IMR-90 (cell line): ENCODE results near the gene ABR. TPM values are rescaled to one million over a fixed set of nuclear protein-coding genes. Genes with fewer than 3 reads are reported as not detected.

ENCODE experiments used
- ATAC-seq: fragments of 200-7000 bp; cut with Tn5 transposase; 2 replicates; pipeline ENCODE4 v1.9.1; 2020; ENCODE audit warnings: low read depth, mild to moderate bottlenecking, moderate library complexity
- BruUV-seq: library from RNA; stranded (reverse); fragments of 400-500 nt; replicated peaks from 2 replicates; lab custom pipeline; 2021; lab: Mats Ljungman, UMichigan
- CTCF ChIA-PET: fragments of 300-600 bp; formaldehyde crosslinking; extraction: SDS; loops from one replicate; lab custom pipeline; 2021; ENCODE audit warnings: antibody characterized with exemption; lab: Yijun Ruan, JAX
- POLR2A ChIA-PET: fragments of 300-600 bp; sonication (Branson Sonifier 250); formaldehyde crosslinking; loops from one replicate; lab custom pipeline; 2022; ENCODE audit warnings: antibody characterized with exemption; ENCODE audit not compliant: unreplicated experiment; lab: Charles Lee
- DNase-seq: peaks from one replicate; pipeline ENCODE4 v3.0.0; 2013
- H2AFZ ChIP-seq: replicated peaks from 2 replicates; pipeline ENCODE3; 2013; ENCODE audit warnings: low read length, mild to moderate bottlenecking; ENCODE audit not compliant: poor library complexity
- H2AK5ac ChIP-seq: 2 replicates; pipeline ENCODE4 v1.6.1; 2013; ENCODE audit warnings: low read depth, low read length, inconsistent platforms
- H2AK9ac ChIP-seq: replicated peaks from 2 replicates; pipeline ENCODE3; 2013; ENCODE audit warnings: mild to moderate bottlenecking, low read depth, low read length, moderate library complexity; ENCODE audit not compliant: poor library complexity
- H2BK120ac ChIP-seq: 2 replicates; pipeline ENCODE4 v1.6.1; 2013; ENCODE audit warnings: low read depth, low read length, inconsistent platforms
- H2BK15ac ChIP-seq: 3 replicates; pipeline ENCODE4 v1.6.1; 2013; ENCODE audit warnings: low read depth, low read length, inconsistent platforms
- H2BK20ac ChIP-seq: 2 replicates; pipeline ENCODE4 v1.6.1; 2013; ENCODE audit warnings: low read depth, mild to moderate bottlenecking, inconsistent platforms, low read length, moderate library complexity
- H2BK5ac ChIP-seq: 2 replicates; pipeline ENCODE4 v1.6.1; 2013; ENCODE audit warnings: mild to moderate bottlenecking, low read depth, low read length, inconsistent platforms; ENCODE audit not compliant: poor library complexity, severe bottlenecking
- H3K14ac ChIP-seq: replicated peaks from 2 replicates; pipeline ENCODE4 v1.6.1; 2013; ENCODE audit warnings: low read depth, low read length, inconsistent platforms
- H3K18ac ChIP-seq: 2 replicates; pipeline ENCODE4 v1.6.1; 2013; ENCODE audit warnings: low read depth, low read length, control low read depth
- H3K23ac ChIP-seq: 2 replicates; pipeline ENCODE4 v1.6.1; 2013; ENCODE audit warnings: low read depth, low read length, inconsistent platforms
- H3K27ac ChIP-seq: 2 replicates; pipeline ENCODE4 v1.5.1; 2013; ENCODE audit warnings: mild to moderate bottlenecking, control low read depth, low read length; ENCODE audit not compliant: insufficient read depth
- H3K27me3 ChIP-seq: 2 replicates; pipeline ENCODE4 v1.6.1; 2013; ENCODE audit warnings: low read length; ENCODE audit not compliant: control insufficient read depth, insufficient read depth
- H3K36me3 ChIP-seq: 2 replicates; pipeline ENCODE4 v1.6.1; 2013; ENCODE audit warnings: low read length, mixed read lengths; ENCODE audit not compliant: control insufficient read depth, insufficient read depth
- H3K4ac ChIP-seq: 2 replicates; pipeline ENCODE4 v1.6.1; 2013; ENCODE audit warnings: low read depth, low read length, inconsistent platforms
- H3K4me1 ChIP-seq: 2 replicates; pipeline ENCODE4 v1.6.1; 2013; ENCODE audit warnings: low read length, mixed read lengths; ENCODE audit not compliant: control insufficient read depth, insufficient read depth
- H3K4me2 ChIP-seq: 2 replicates; pipeline ENCODE4 v1.6.1; 2013; ENCODE audit warnings: low read depth, mild to moderate bottlenecking, control low read depth, low read length, moderate library complexity
- H3K4me3 ChIP-seq: 2 replicates; pipeline ENCODE4 v1.5.1; 2013; ENCODE audit warnings: low read depth, mild to moderate bottlenecking, control low read depth, low read length, moderate library complexity; ENCODE audit not compliant: insufficient read depth
- H3K56ac ChIP-seq: 2 replicates; pipeline ENCODE4 v1.6.1; 2013; ENCODE audit warnings: low read length, inconsistent platforms; ENCODE audit not compliant: insufficient read depth; ENCODE audit errors: extremely low read depth
- H3K79me1 ChIP-seq, 2 experiments: 2 replicates each; pipeline ENCODE4 v1.6.1; 2013; ENCODE audit warnings: low read length in 2 of 2, inconsistent platforms in 1 of 2, low read depth in 1 of 2
- H3K9ac ChIP-seq: 2 replicates; pipeline ENCODE4 v1.6.1; 2013; ENCODE audit warnings: low read depth, low read length, control low read depth
- H3K9me1 ChIP-seq: 2 replicates; pipeline ENCODE4 v1.6.1; 2013; ENCODE audit warnings: low read length, inconsistent platforms; ENCODE audit not compliant: insufficient read depth
- H3K9me3 ChIP-seq: 2 replicates; pipeline ENCODE4 v1.6.1; 2013; ENCODE audit warnings: low read length; ENCODE audit not compliant: control insufficient read depth, insufficient read depth
- H4K20me1 ChIP-seq: 2 replicates; pipeline ENCODE4 v1.6.1; 2013; ENCODE audit warnings: low read length, inconsistent platforms; ENCODE audit not compliant: insufficient read depth
- H4K5ac ChIP-seq: 2 replicates; pipeline ENCODE4 v1.6.1; 2013; ENCODE audit warnings: mild to moderate bottlenecking, low read depth, low read length, control low read depth
- H4K8ac ChIP-seq, 2 experiments: 2 replicates each; pipeline ENCODE4 v1.6.1; 2013; ENCODE audit warnings: low read depth in 2 of 2, low read length in 2 of 2, control low read depth in 1 of 2, inconsistent platforms in 1 of 2
- H4K91ac ChIP-seq: 2 replicates; pipeline ENCODE4 v1.6.1; 2013; ENCODE audit warnings: low read depth, low read length, inconsistent platforms; ENCODE audit not compliant: insufficient read depth
- BHLHE40 ChIP-seq: fragments of 150-350 bp; IDR thresholded peaks from 2 replicates; pipeline ENCODE4 v1.6.1; 2016; ENCODE audit warnings: mild to moderate bottlenecking, low read depth, low read length
- CEBPB ChIP-seq: IDR thresholded peaks from 2 replicates; pipeline ENCODE4 v1.6.1; 2012; ENCODE audit warnings: low read depth, low read length, improper control_type of control experiment
- FOS ChIP-seq: fragments of 150-350 bp; IDR thresholded peaks from 2 replicates; pipeline ENCODE4 v1.6.1; 2016; ENCODE audit warnings: low read depth, low read length
- MAFK ChIP-seq: IDR thresholded peaks from 2 replicates; pipeline ENCODE4 v1.6.1; 2012; ENCODE audit warnings: low read depth, low read length, improper control_type of control experiment
- MAZ ChIP-seq: IDR thresholded peaks from 2 replicates; pipeline ENCODE4 v1.6.1; 2012; ENCODE audit warnings: low read depth, mild to moderate bottlenecking, low read length, improper control_type of control experiment, moderate library complexity, borderline replicate concordance
- POLR2A ChIP-seq: IDR thresholded peaks from 2 replicates; pipeline ENCODE4 v1.6.1; 2012; ENCODE audit warnings: mild to moderate bottlenecking, low read depth, low read length
- SMC3 ChIP-seq: fragments of 150-350 bp; IDR thresholded peaks from 2 replicates; pipeline ENCODE4 v1.6.1; 2016; ENCODE audit warnings: low read depth, mild to moderate bottlenecking, antibody characterized with exemption, low read length, moderate library complexity
- WGBS, 2 experiments: methylation state at CpG; one replicate each; pipeline versions ENCODE4 v1.1.5 to v1.1.7; 2013; ENCODE audit warnings: missing lambda C conversion rate in 2 of 2; ENCODE audit not compliant: insufficient read length in 1 of 2; ENCODE audit errors: extremely low coverage in 2 of 2; 5-methylcytosine and 5-hydroxymethylcytosine counted together
- dilution Hi-C: fragments of 300-500 bp; cut with HindIII; formaldehyde crosslinking; loops from one replicate; pipeline ENCODE4 v1.14.3; 2018; ENCODE audit warnings: low sequenced_read_pairs; ENCODE audit not compliant: unreplicated experiment
- in situ Hi-C: fragments of 300-500 bp; cut with MboI; formaldehyde crosslinking; loops from 3 replicates; pipeline ENCODE4 v1.14.3; 2019; ENCODE audit warnings: low sequenced_read_pairs, inconsistent platforms, mixed read lengths
- intact Hi-C: fragments of 100-400 bp; cut with micrococcal nuclease; formaldehyde crosslinking; loops from 2 replicates; pipeline ENCODE4 v1.10.0; 2022
- polyA plus RNA-seq, 3 experiments: library from polyadenylated mRNA; depleted of rRNA; stranded (reverse); fragments of >200 nt; gene quantifications; 2 replicates each; pipeline ENCODE4 v1.2.3, GENCODE V29; 2012; ENCODE audit warnings: low replicate concordance in 1 of 3
- total RNA-seq: library from RNA; depleted of rRNA; stranded (reverse); fragments of >200 nt; gene quantifications from 2 replicates; pipeline ENCODE4 v1.2.3, GENCODE V29; 2012
- TF ChIP-seq, protein P1 (sequence below): fragments of 150-350 bp; IDR thresholded peaks from 2 replicates; pipeline ENCODE4 v1.6.1; 2016; ENCODE audit warnings: low read depth, mild to moderate bottlenecking, low read length, moderate library complexity, borderline replicate concordance

Gene ABR
- total and polyA plus RNA-seq, 2 of the 4 experiments (the other 2 are of a cell fraction) = 28.3 to 79.7 TPM

DNA sequence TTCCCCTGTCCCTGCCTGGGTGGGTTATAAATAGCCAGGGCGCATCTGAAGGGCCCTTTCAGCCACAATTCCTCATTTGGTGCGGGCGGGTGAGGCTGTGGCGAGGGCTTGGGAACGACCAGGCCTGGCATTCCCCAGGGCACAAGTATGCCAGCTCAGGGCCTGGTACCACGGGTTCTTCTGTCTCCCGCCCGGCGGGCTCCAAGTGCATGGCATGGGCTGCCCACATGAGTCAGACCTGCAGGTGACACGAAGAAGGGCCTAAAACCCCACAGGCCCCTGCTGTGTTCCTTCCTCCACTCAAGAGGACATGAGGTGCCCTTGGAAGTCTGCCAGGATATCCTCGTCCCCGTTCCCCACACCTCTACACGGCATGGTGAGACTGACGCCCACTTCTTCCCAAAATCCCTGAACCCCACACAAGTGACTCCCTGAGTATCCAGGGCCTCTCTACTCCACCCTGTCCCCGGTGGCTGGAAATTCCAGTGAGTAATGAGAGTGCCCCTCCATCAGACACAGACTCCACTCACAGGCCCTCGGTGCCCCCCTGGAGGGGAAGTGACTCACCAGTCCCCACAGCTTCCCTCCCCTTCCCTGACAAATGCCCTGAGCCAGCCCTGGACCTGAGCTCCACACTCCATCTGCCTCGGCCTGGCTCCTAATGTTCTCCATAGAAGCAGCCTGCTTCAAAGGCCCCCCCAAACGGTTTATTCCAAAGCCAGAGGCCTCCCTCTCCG lies 68.8 kb downstream of the ABR start:
- Histone ChIP-seq H4K20me1 (peaks cover 25% of the 10 kb centered on the region), H2BK20ac (peak overlapping the region; percentile 86), H4K5ac (peak overlapping the region; percentile 42; the same call in 1 of the 2 replicates), H4K8ac (peak overlapping the region; percentile 47 to 80), H2AK9ac (peak overlapping the region; percentile 97), H4K91ac (peak overlapping the region; percentile 86), H3K9ac (no peak overlapping the region), H2BK15ac (peak overlapping the region; percentile 92; the same call in 1 of the 3 replicates), H3K9me1 (peaks cover 16% of the 10 kb centered on the region), H3K18ac (peak overlapping the region; percentile 6; the same call in 1 of the 2 replicates), H2AK5ac (peak overlapping the region; percentile 98), H3K4me1 (peaks cover 33% of the 10 kb centered on the region), H3K79me1 (peaks cover 9 to 60% of the 10 kb centered on the region in 2 experiments), H3K56ac (no peak overlapping the region; the same call in 1 of the 2 replicates), H2BK120ac (peak overlapping the region; percentile 92), H3K27ac (peak overlapping the region; percentile 44), H3K4me3 (no peak overlapping the region), H3K4ac (peak overlapping the region; percentile 96), H3K36me3 (peaks cover 3% of the 10 kb centered on the region; the same call in 1 of the 2 replicates), H3K14ac (peak overlapping the region; percentile 90), H3K4me2 (peak overlapping the region; percentile 11; the same call in 1 of the 2 replicates), H3K9me3 (no peaks in the 10 kb centered on the region), H3K23ac (peak overlapping the region; percentile 72; the same call in 1 of the 2 replicates), H2BK5ac (peak overlapping the region; percentile 88), H2AFZ (peak overlapping the region; percentile 86), H3K27me3 (no peaks in the 10 kb centered on the region)
- intact Hi-C loops = no loop called here
- CTCF ChIA-PET = no interaction called here
- DNase-seq = peak; percentile 91
- peak; percentile 44 for ATAC-seq
- no TSS peak for BruUV-seq
- TF ChIP-seq CEBPB (no peak), MAFK (no peak), SMC3 (no peak), BHLHE40 (peak; percentile 27; the same call in 1 of the 2 replicates), FOS (peak; percentile 94), MAZ (peak; percentile 92), POLR2A (no peak)
- TF ChIP-seq, protein P1, sequence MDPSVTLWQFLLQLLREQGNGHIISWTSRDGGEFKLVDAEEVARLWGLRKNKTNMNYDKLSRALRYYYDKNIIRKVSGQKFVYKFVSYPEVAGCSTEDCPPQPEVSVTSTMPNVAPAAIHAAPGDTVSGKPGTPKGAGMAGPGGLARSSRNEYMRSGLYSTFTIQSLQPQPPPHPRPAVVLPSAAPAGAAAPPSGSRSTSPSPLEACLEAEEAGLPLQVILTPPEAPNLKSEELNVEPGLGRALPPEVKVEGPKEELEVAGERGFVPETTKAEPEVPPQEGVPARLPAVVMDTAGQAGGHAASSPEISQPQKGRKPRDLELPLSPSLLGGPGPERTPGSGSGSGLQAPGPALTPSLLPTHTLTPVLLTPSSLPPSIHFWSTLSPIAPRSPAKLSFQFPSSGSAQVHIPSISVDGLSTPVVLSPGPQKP = no peak
- dilution Hi-C loops = no loop called here
- POLR2A ChIA-PET = no interaction called here
- in situ Hi-C loops = no loop called here
- 73% methylated on average over 8 of the region's 19 CpGs; no CpG with 5 or more reads in 1 of the 2 experiments for WGBS, 2 experiments
